Transverse colon (tissue), 4 donors: Measurements from ENCODE around the gene PSEN2. TPM values are rescaled to one million over a fixed set of nuclear protein-coding genes. Genes with fewer than 3 reads are reported as not detected.
A peak's percentile ranks its signal among the peaks of the same experiment; 100 is the strongest.

Experiments used
- DNase-seq: peaks from one replicate; pipeline ENCODE4 v3.0.0-alpha.2; 2019
- H3K27ac ChIP-seq, 4 donors: fragments of 200-600 bp; sonication (generic); 2 replicates each; pipeline ENCODE4 v1.5.1; 2016 to 2018; ENCODE audit warnings: inconsistent platforms in 4 of 4
- H3K27me3 ChIP-seq: fragments of 200-600 bp; sonication (generic); 2 replicates; pipeline ENCODE4 v1.5.1; 2017; ENCODE audit warnings: inconsistent platforms
- H3K36me3 ChIP-seq, 4 donors: fragments of 200-600 bp; sonication (generic); 2 replicates each; pipeline ENCODE4 v1.5.1; 2017 to 2019; ENCODE audit warnings: inconsistent platforms in 4 of 4
- H3K4me1 ChIP-seq, 4 donors: fragments of 200-600 bp; sonication (generic); 2 replicates each; pipeline ENCODE4 v1.5.1; 2017 to 2020; ENCODE audit warnings: inconsistent platforms in 4 of 4
- H3K4me3 ChIP-seq, 4 donors: fragments of 200-600 bp; sonication (generic); 1 replicate in 1 of 4; 2 replicates in 3 of 4; pipeline versions ENCODE4 v1.5.1 to v1.6.1; 2017 to 2019; ENCODE audit warnings: inconsistent platforms in 4 of 4
- H3K9me3 ChIP-seq, 2 donors: fragments of 200-600 bp; sonication (generic); 2 replicates each; pipeline ENCODE4 v1.5.1; 2017 to 2019; ENCODE audit warnings: inconsistent platforms in 2 of 2
- CTCF ChIP-seq, 5 experiments: fragments of 200-600 bp in 3 of 5; fragments of 450-650 bp in 2 of 5; sonication (generic) in 3 of 5; IDR thresholded peaks; 1 replicate in 2 of 5; 2 replicates in 3 of 5; pipeline ENCODE4 v1.5.1; 2016 to 2017; ENCODE audit warnings: antibody characterized with exemption in 5 of 5, inconsistent platforms in 3 of 5, mild to moderate bottlenecking in 2 of 5, moderate library complexity in 1 of 5
- EP300 ChIP-seq: sonication (generic); formaldehyde crosslinking; IDR thresholded peaks from one replicate; pipeline ENCODE4 v1.6.1; 2017; ENCODE audit warnings: antibody characterized with exemption, low read depth
- POLR2A ChIP-seq: fragments of 450-650 bp; IDR thresholded peaks from one replicate; pipeline ENCODE4 v1.6.1; 2016; ENCODE audit warnings: antibody characterized with exemption, mild to moderate bottlenecking, moderate library complexity
- POLR2AphosphoS5 ChIP-seq, 3 donors: sonication (generic); formaldehyde crosslinking; IDR thresholded peaks; one replicate each; pipeline ENCODE4 v1.6.1; 2016; ENCODE audit warnings: antibody characterized with exemption in 3 of 3
- WGBS, 2 donors: methylation state at CpG; one replicate each; pipeline ENCODE4 v1.1.5; 2018; ENCODE audit warnings: low coverage in 1 of 2; 5-methylcytosine and 5-hydroxymethylcytosine counted together
- in situ Hi-C, 4 donors: fragments of 200-750 bp; cut with MboI; loops; one replicate each; pipeline versions ENCODE4 v1.15.0 to v1.15.1; 2017; ENCODE audit warnings: low sequenced_read_pairs in 3 of 4, low pct_ligation_motif_present in 1 of 4, low pct_unique_long_range_greater_than_20kb in 1 of 4
- intact Hi-C: fragments of 100-400 bp; cut with DNase I; formaldehyde crosslinking; loops from one replicate; pipeline ENCODE4 v1.15.1; 2023; ENCODE audit warnings: low total_unique reads
- total RNA-seq, 4 donors: library from RNA; depleted of rRNA; stranded (reverse); fragments of >200 nt; gene quantifications; one replicate each; pipeline ENCODE4 v1.1.0, GENCODE V29; 2016

The PSEN2 gene
- total RNA-seq, 4 donors from 2014 or later = 24.6 to 47.5 (median 35.6) TPM

GRCh38 chr1:226881515-226882185, 11.2 kb downstream of the PSEN2 start:
- Histone ChIP-seq H3K9me3 (no peaks in the 10 kb centered on the region), H3K27ac (peak overlapping the region in 1 of 4 donors; percentile 71), H3K4me1 (peaks cover 5 to 22% (median 13%) of the 10 kb centered on the region in 4 donors), H3K36me3 (peaks cover 0 to 4% (median 0%) of the 10 kb centered on the region in 4 donors), H3K4me3 (no peak overlapping the region), H3K27me3 (no peaks in the 10 kb centered on the region)
- intact Hi-C loops (no loop called here), in situ Hi-C loops (no loop called here)
- no peak for DNase-seq
- TF ChIP-seq EP300 (no peak), CTCF (IDR thresholded peaks at IDR 0.05) (no peak), POLR2A (no peak), POLR2AphosphoS5 (IDR thresholded peaks at IDR 0.05) (no peak)
- 93% methylated on average over 15 of the region's 15 CpGs; no CpG with 5 or more reads in 1 of the 2 donors for WGBS, 2 donors

- DNase-seq = no peak
- in situ Hi-C loops (no loop called here), intact Hi-C loops (no loop called here)
- Histone ChIP-seq H3K27ac (peak overlapping the region; percentile 61 to 71 (median 65)), H3K4me1 (peaks cover 5 to 22% (median 13%) of the 10 kb centered on the region in 4 donors), H3K27me3 (no peaks in the 10 kb centered on the region), H3K4me3 (peak overlapping the region in 1 of 4 donors; percentile 37), H3K9me3 (no peaks in the 10 kb centered on the region), H3K36me3 (peaks cover 0 to 4% (median 0%) of the 10 kb centered on the region in 4 donors)
- TF ChIP-seq POLR2A (no peak), POLR2AphosphoS5 (IDR thresholded peaks at IDR 0.05) (peak in 1 of 3 donors; percentile 7)
- 20 to 57% methylated on average over 2 to 5 of the region's 5 CpGs for WGBS, 2 donors
These were observed 11.8 kb downstream of the PSEN2 start for GRCh38 chr1:226882187-226882586.

GRCh38 chr1:226882631-226883409, 12.4 kb downstream of the PSEN2 start:
- peak; percentile 33 for DNase-seq
- H3K27ac ChIP-seq = peak overlapping the region; percentile 61 to 71 (median 65)
- 17 to 21% methylated on average over 8 to 9 of the region's 9 CpGs for WGBS, 2 donors
- H3K4me1 ChIP-seq = peaks cover 5 to 22% (median 13%) of the 10 kb centered on the region in 4 donors
- peak overlapping the region in 1 of 4 donors; percentile 37 for H3K4me3 ChIP-seq
- H3K36me3 ChIP-seq = peaks cover 0 to 4% (median 0%) of the 10 kb centered on the region in 4 donors
- no peaks in the 10 kb centered on the region for H3K9me3 ChIP-seq
- intact Hi-C loops (no loop called here), in situ Hi-C loops (no loop called here)
- H3K27me3 ChIP-seq = no peaks in the 10 kb centered on the region
- TF ChIP-seq POLR2AphosphoS5 (IDR thresholded peaks at IDR 0.05) (no peak), POLR2A (no peak), CTCF (IDR thresholded peaks at IDR 0.05) (no peak), EP300 (no peak)

GRCh38 chr1:226883630-226884029, 13.2 kb downstream of the PSEN2 start:
- H3K9me3 ChIP-seq = no peaks in the 10 kb centered on the region
- H3K36me3 ChIP-seq = peaks cover 0 to 4% (median 0%) of the 10 kb centered on the region in 4 donors
- intact Hi-C loops = no loop called here
- no peak overlapping the region for H3K4me3 ChIP-seq
- no peaks in the 10 kb centered on the region for H3K27me3 ChIP-seq
- H3K4me1 ChIP-seq = peaks cover 5 to 22% (median 13%) of the 10 kb centered on the region in 4 donors
- DNase-seq = no peak
- H3K27ac ChIP-seq = peak overlapping the region in 2 of 4 donors; percentile 61 to 71
- WGBS, 2 donors = 93 to 100% methylated on average over 1 to 15 of the region's 16 CpGs
- no peak for TF ChIP-seq POLR2AphosphoS5 (IDR thresholded peaks at IDR 0.05)
- no peak for TF ChIP-seq POLR2A
- no peak for TF ChIP-seq CTCF (IDR thresholded peaks at IDR 0.05)
- no peak for TF ChIP-seq EP300
- in situ Hi-C loops = no loop called here
